Measurements from ENCODE around the gene TPSAB1. TPM values are rescaled to one million over a fixed set of nuclear protein-coding genes. Genes with fewer than 3 reads are reported as not detected.

TPSAB1 gene
- total and polyA plus RNA-seq, 7 donors, result 5.1 to 118 (median 14.4) TPM

DNA sequence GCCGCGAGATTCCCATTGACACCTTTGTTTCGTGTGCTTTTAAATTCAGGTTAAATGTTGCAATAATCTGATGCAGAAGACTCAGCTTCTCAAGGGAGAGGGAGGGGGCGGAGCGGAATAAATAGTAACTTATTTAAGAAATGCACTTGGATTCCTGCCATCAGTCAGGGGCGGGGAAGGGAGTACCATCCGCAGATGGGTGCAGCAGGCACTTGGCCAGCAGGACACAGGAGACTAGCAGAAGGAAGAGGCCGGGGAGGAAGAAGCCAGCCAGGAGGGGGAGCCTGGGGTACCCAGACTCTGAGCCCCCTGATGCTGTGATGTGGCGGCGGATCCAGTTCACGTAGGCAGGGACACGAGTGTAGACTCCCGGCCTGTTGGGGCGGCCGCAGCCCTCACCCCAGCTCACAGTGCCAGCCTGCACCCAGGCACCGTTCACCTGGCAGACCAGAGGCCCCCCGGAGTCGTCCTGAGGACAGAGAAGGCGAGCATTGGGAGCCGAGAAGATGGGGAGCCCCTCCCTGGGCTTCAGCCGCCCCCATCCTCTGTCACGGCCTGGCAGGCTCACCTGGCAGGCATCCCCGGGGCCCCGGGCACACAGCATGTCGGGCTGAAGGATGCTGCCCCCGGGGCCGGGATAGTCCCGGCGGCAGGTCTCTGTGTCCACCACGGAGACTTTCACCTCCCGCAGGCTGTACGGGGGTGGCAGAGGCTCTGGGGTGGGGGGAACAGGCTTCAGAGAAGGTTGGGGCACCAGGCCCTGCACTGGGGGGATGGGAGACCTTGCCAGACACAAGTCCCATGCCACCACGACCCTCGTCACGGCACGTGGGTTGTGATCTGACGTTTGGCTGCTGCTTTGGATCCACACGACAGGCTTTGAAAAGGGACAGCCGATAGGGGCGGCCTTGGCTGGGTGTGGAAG, 18.6 kb upstream of the TPSAB1 start:
- Histone ChIP-seq H3K27me3 (no peaks in the 10 kb centered on the region), H3K36me3 (peaks cover 30 to 48% (median 40%) of the 10 kb centered on the region in 4 donors), H3K9me3 (no peaks in the 10 kb centered on the region), H3K27ac (peak overlapping the region; percentile 1 to 43 (median 34)), H3K4me3 (no peak overlapping the region), H3K4me1 (peaks cover 0 to 25% (median 16%) of the 10 kb centered on the region in 4 donors)
- DNase-seq, result no peak
- 72 to 82% methylated on average over 40 of the region's 40 CpGs for WGBS, 2 donors
- TF ChIP-seq POLR2AphosphoS5 (IDR thresholded peaks at IDR 0.05), result no peak
- TF ChIP-seq, protein P1, sequence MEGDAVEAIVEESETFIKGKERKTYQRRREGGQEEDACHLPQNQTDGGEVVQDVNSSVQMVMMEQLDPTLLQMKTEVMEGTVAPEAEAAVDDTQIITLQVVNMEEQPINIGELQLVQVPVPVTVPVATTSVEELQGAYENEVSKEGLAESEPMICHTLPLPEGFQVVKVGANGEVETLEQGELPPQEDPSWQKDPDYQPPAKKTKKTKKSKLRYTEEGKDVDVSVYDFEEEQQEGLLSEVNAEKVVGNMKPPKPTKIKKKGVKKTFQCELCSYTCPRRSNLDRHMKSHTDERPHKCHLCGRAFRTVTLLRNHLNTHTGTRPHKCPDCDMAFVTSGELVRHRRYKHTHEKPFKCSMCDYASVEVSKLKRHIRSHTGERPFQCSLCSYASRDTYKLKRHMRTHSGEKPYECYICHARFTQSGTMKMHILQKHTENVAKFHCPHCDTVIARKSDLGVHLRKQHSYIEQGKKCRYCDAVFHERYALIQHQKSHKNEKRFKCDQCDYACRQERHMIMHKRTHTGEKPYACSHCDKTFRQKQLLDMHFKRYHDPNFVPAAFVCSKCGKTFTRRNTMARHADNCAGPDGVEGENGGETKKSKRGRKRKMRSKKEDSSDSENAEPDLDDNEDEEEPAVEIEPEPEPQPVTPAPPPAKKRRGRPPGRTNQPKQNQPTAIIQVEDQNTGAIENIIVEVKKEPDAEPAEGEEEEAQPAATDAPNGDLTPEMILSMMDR (IDR thresholded peaks at IDR 0.05), result no peak
- intact Hi-C loops (cut with DNase I), result no loop called here

DNA sequence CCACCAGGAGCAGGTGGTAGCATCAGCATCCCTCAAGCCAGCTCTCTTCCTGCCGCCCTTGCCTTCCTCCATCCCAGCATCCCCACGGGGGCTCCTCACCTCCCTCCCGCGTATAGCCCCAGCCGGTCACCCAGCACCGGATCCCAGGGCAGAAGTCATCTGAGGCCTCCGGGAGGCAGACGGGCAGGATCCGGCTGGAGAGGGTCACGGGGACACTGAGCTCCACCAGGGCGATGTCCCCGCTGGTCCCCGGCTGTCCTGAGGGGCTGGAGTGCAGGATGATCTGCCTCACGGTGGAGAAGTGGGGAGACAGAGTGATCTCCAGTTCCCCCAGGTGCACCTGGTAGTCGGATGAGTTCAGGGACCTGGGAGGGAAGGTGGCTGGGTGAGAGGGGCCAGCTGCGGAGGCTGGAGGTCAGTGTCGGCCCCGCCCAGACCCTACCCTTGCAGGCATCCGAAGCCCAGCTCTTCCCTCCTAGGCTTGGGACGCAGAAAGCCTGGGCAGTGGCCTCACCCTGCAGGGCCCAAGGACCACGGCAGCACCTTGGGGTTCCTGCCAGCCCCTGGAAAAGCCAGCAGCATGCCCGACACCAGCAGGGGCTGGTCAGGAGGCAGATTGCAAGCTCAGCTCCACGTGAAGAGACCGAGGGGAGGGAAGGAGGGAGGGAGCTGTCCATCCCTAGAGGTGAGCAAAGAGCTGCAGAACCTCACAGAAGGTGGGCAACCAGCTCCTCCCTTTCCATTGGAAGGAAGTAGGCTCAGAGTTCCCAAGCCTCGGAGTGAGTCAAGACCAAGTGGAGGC, 17.8 kb upstream of the TPSAB1 start:
- TF ChIP-seq EP300 (IDR thresholded peaks at IDR 0.05), result no peak
- TF ChIP-seq, protein P1 (IDR thresholded peaks at IDR 0.05), result no peak
- no peak for TF ChIP-seq POLR2AphosphoS5 (IDR thresholded peaks at IDR 0.05)
- no peak for TF ChIP-seq POLR2A (IDR thresholded peaks at IDR 0.05)
- 67 to 77% methylated on average over 25 of the region's 25 CpGs for WGBS, 2 donors
- peaks cover 0 to 25% (median 16%) of the 10 kb centered on the region in 4 donors for H3K4me1 ChIP-seq
- peaks cover 21 to 40% (median 31%) of the 10 kb centered on the region in 4 donors for H3K36me3 ChIP-seq
- no peaks in the 10 kb centered on the region for H3K27me3 ChIP-seq
- peak overlapping the region in 3 of 4 donors; percentile 3 to 31 (median 16) for H3K27ac ChIP-seq
- H3K4me3 ChIP-seq, result no peak overlapping the region
- DNase-seq, result no peak
- intact Hi-C loops (cut with DNase I), result no loop called here
- H3K9me3 ChIP-seq, result no peaks in the 10 kb centered on the region

DNA sequence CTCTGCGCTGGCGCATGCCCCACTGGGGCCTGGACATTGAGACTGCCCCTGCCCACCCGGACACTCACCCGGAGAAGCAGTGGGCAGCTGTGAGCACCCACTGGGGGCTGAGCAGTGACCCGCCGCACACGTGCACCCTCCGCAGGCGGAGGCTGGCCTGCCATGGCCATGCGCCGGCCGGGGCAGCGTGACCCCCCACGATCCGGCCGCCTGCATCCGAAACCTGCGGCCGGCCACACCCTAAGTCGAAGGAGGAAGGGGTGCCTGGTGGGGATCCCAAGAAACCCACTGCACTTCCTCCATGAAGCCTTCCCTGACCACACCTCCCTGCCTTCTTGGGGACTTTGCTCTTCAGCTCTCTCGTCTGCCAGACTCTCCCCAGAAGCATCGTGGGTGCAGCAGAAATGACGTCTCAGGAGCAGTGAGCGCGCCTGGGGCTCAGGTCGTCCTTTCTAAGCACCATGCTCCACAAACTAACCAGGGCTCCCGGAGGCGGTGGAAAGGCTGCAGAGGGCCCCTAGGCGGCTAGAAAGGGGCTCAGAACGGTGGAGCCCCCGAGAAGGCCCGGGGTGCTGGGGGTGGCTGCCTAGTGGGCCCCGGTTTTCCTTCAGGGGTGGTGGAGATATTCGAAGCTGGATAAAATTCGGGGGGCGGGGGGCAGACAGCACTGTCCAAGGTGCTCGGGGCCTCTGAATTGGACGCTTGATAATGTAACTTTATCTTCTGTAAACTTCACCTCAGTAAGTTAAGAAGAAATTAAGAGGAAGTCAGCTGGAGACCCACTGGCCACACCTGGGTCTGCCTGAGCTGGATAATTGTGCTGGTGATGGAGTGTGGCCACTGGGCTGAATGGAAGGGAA, 16.9 kb upstream of the TPSAB1 start:
- intact Hi-C loops (cut with DNase I), result no loop called here
- H3K4me3 ChIP-seq, result no peak overlapping the region
- WGBS, 2 donors, result 75 to 85% methylated on average over 38 of the region's 38 CpGs
- H3K27ac ChIP-seq, result peak overlapping the region in 3 of 4 donors; percentile 66 to 76 (median 73)
- peaks cover 0 to 25% (median 16%) of the 10 kb centered on the region in 4 donors for H3K4me1 ChIP-seq
- TF ChIP-seq POLR2AphosphoS5 (IDR thresholded peaks at IDR 0.05) (peak in 1 of 4 donors; percentile 4), POLR2A (IDR thresholded peaks at IDR 0.05) (no peak)
- no peak for DNase-seq
- H3K27me3 ChIP-seq, result no peaks in the 10 kb centered on the region
- H3K36me3 ChIP-seq, result peaks cover 14 to 31% (median 24%) of the 10 kb centered on the region in 4 donors
- no peaks in the 10 kb centered on the region for H3K9me3 ChIP-seq

DNA sequence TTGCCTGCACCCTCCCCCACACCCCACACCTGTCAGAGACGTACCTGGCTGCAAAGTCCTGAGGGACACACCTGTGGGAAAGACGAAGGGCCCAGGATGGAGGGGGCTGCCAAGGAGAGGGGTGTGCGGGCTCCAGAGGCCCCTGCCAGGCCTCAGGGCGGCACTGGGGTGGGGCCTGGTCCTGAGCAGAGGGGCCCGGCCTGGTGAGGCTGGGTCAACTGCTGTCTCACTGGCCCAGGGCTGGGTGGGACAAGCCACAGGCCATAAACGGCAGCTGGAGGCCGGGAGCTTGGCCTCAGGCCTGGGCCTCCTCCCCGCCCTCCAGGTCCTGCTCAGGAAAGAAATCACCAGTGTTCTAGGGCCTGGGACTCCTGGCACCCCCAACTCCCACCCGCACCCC, 15.9 kb upstream of the TPSAB1 start:
- Histone ChIP-seq H3K36me3 (peaks cover 8 to 22% (median 16%) of the 10 kb centered on the region in 4 donors), H3K27ac (peak overlapping the region in 3 of 4 donors; percentile 66 to 76 (median 73)), H3K9me3 (no peaks in the 10 kb centered on the region), H3K4me3 (no peak overlapping the region), H3K27me3 (no peaks in the 10 kb centered on the region), H3K4me1 (peaks cover 0 to 25% (median 16%) of the 10 kb centered on the region in 4 donors)
- intact Hi-C loops (cut with DNase I), result no loop called here
- no peak for DNase-seq
- 17 to 65% methylated on average over 9 of the region's 9 CpGs for WGBS, 2 donors
- peak in 1 of 4 donors; percentile 27 for TF ChIP-seq POLR2AphosphoS5 (IDR thresholded peaks at IDR 0.05)
- TF ChIP-seq, protein P1 (IDR thresholded peaks at IDR 0.05), result no peak
